ENCODE measurements around the gene ZBTB46. TPM values are rescaled to one million over a fixed set of nuclear protein-coding genes. Genes with fewer than 3 reads are reported as not detected.

ZBTB46 gene
- total and polyA plus RNA-seq, 2 donors (not counting 1 experiment from before 2014, with no cell fraction given): 0.96 to 4.5 TPM

DNA sequence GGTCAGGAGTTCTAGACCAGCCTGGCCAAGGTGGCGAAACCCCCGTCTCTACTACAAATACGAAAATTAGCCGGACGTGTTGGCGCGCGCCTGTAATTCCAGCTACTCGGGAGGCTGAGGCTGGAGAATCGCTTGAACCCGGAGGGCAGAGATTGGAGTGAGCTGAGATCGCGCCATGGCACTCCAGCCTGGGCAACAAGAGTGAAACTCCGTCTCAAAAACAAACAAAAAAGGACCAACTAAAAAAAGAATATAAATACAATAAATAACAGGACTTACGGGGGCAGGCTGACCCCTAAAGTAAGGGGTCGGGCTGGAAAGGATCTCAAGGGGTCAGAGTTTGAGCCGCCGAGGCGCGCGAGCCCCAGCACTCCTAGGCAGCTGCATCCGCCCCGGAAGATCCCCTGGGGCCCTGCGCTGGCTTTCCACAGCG is 33.5 kb upstream of the ZBTB46 start:
- Histone ChIP-seq H3K4me2 (ENCODE audit: extremely low read depth, insufficient read depth, low read length) (peak overlapping the region; percentile 90), H3K9me3 (ENCODE audit: control insufficient read depth, insufficient read depth, low read depth, low read length) (no peaks in the 10 kb centered on the region), H2AFZ (ENCODE audit: low read length) (peak overlapping the region; percentile 30), H3K27me3 (ENCODE audit: control insufficient read depth, insufficient read depth, low read length) (no peaks in the 10 kb centered on the region), H3K79me2 (ENCODE audit: control insufficient read depth, insufficient read depth, low read length) (peaks cover 50% of the 10 kb centered on the region), H3K4me3 (replicated peaks in 1 of 4; ENCODE audit: control extremely low read depth in 1 of 4, insufficient read depth in 1 of 4, low read depth in 3 of 4, low read length in 4 of 4) (peak overlapping the region; percentile 84 to 97 (median 89)), H3K9ac (ENCODE audit: insufficient read depth, low read length) (peak overlapping the region; percentile 58), H3K4me1 (ENCODE audit: control insufficient read depth, extremely low read depth, insufficient read depth, low read length) (peaks cover 8% of the 10 kb centered on the region), H3K36me3 (ENCODE audit: control insufficient read depth, insufficient read depth, low read length) (peaks cover 23% of the 10 kb centered on the region), H3K27ac (ENCODE audit: insufficient read depth, low read length) (peak overlapping the region; percentile 98), H4K20me1 (ENCODE audit: control insufficient read depth, extremely low read depth, insufficient read depth, low read length) (no peaks in the 10 kb centered on the region)
- TF ChIP-seq, protein P1, sequence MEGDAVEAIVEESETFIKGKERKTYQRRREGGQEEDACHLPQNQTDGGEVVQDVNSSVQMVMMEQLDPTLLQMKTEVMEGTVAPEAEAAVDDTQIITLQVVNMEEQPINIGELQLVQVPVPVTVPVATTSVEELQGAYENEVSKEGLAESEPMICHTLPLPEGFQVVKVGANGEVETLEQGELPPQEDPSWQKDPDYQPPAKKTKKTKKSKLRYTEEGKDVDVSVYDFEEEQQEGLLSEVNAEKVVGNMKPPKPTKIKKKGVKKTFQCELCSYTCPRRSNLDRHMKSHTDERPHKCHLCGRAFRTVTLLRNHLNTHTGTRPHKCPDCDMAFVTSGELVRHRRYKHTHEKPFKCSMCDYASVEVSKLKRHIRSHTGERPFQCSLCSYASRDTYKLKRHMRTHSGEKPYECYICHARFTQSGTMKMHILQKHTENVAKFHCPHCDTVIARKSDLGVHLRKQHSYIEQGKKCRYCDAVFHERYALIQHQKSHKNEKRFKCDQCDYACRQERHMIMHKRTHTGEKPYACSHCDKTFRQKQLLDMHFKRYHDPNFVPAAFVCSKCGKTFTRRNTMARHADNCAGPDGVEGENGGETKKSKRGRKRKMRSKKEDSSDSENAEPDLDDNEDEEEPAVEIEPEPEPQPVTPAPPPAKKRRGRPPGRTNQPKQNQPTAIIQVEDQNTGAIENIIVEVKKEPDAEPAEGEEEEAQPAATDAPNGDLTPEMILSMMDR (conservative IDR thresholded peaks at IDR 0.05 in 1 of 2, IDR thresholded peaks at IDR 0.05 in 1 of 2; ENCODE audit: low read depth in 1 of 2, low read length in 2 of 2): no peak
- TF ChIP-seq EZH2 (IDR thresholded peaks at IDR 0.05; ENCODE audit: low read length, missing control alignments): no peak
- no peak for DNase-seq (ENCODE audit: low read depth in 2 of 2)

DNA sequence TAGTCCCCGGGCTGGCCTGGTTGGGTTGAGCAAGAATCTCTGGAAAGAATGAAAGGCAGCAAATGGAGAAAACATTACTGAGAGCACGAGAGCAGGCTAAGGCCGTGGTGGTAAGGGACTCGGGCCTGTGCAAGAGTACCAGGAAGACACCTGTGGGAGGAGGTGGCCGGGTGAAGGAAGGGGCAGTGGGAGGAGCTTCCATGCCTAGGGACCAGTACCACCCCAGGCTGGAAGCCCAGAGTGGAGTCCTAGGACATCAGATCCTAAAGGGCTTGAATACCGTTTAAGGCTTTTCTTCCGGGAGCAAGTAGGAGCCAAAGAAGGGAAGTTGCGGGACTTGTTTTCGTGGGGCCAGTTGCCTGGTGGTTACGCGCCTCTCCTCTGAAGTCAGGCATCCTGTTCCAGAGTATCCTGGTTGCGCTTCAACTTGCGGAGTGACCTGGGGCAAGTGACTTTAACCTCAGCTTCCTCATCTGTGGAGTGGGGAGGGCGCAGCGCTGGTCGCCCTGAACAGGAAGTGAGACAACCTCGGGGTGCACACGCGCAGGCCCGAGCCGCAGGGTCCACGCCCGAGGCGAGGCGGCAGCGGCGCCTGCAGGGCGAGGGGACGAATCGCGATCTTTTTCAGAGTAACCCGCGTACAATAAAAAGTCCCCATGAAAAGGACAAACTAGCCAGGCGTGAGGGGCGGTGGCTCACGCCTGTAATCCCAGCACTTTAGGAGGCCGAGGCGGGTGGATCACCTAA is 32.9 kb upstream of the ZBTB46 start:
- peaks cover 18% of the 10 kb centered on the region for H3K36me3 ChIP-seq (ENCODE audit: control insufficient read depth, insufficient read depth, low read length)
- peak overlapping the region; percentile 98 for H3K27ac ChIP-seq (ENCODE audit: insufficient read depth, low read length)
- DNase-seq (ENCODE audit: low read depth in 2 of 2): peak; percentile 73 to 78
- H3K4me2 ChIP-seq (ENCODE audit: extremely low read depth, insufficient read depth, low read length): peak overlapping the region; percentile 90
- H3K4me1 ChIP-seq (ENCODE audit: control insufficient read depth, extremely low read depth, insufficient read depth, low read length): peaks cover 11% of the 10 kb centered on the region
- H3K9me3 ChIP-seq (ENCODE audit: control insufficient read depth, insufficient read depth, low read depth, low read length): no peaks in the 10 kb centered on the region
- peak overlapping the region; percentile 6 for H2AFZ ChIP-seq (ENCODE audit: low read length)
- no peak for TF ChIP-seq EZH2 (IDR thresholded peaks at IDR 0.05; ENCODE audit: low read length, missing control alignments)
- TF ChIP-seq, protein P1 (conservative IDR thresholded peaks at IDR 0.05 in 1 of 2, IDR thresholded peaks at IDR 0.05 in 1 of 2; ENCODE audit: low read depth in 1 of 2, low read length in 2 of 2): peak; percentile 57 to 67
- H3K4me3 ChIP-seq (replicated peaks in 1 of 4; ENCODE audit: control extremely low read depth in 1 of 4, insufficient read depth in 1 of 4, low read depth in 3 of 4, low read length in 4 of 4): peak overlapping the region; percentile 84 to 97 (median 89)
- peak overlapping the region; percentile 25 for H3K9ac ChIP-seq (ENCODE audit: insufficient read depth, low read length)
- H3K79me2 ChIP-seq (ENCODE audit: control insufficient read depth, insufficient read depth, low read length): peaks cover 44% of the 10 kb centered on the region
- no peaks in the 10 kb centered on the region for H3K27me3 ChIP-seq (ENCODE audit: control insufficient read depth, insufficient read depth, low read length)
- no peaks in the 10 kb centered on the region for H4K20me1 ChIP-seq (ENCODE audit: control insufficient read depth, extremely low read depth, insufficient read depth, low read length)

DNA sequence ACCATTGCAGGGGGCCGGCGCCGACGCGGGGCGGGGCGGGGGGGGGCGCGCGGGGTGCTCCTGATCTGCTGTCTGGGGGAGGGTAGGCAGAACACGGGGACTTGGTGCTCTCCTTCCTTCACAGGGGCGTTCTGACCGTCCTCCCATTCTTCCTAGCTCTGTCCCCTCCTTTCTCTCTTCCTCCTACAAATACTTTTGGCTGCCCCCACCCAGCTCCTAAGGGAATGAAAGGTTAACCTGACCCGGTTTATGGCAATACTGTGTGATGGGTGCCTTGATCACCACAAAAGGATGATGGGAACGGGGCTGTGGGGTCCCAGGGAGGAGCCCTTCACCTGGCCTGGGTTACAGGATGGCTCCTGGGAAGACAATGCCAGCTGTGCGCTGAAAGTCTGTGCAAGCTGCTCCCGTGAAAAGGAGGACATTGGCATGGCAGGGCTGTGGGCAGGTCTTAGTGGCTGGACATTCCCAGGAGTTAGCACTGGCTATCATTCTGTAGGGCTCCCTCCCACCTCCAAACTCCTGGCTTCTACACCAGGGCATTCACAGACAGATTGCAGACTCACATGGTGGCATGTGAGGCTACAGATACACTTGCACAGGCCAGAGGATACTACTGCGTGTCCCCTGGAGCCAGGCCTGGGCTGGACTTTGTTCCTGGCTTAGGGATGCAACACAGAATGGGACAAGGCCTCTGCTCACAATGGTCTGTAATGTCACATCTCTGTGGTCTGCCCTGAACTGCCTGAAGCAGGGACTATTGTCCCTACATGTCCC is 32.1 kb upstream of the ZBTB46 start:
- no peak for DNase-seq (ENCODE audit: low read depth in 2 of 2)
- H3K4me1 ChIP-seq (ENCODE audit: control insufficient read depth, extremely low read depth, insufficient read depth, low read length): peaks cover 17% of the 10 kb centered on the region
- TF ChIP-seq, protein P1 (conservative IDR thresholded peaks at IDR 0.05 in 1 of 2, IDR thresholded peaks at IDR 0.05 in 1 of 2; ENCODE audit: low read depth in 1 of 2, low read length in 2 of 2): no peak
- TF ChIP-seq EZH2 (IDR thresholded peaks at IDR 0.05; ENCODE audit: low read length, missing control alignments): no peak
- no peak overlapping the region for H2AFZ ChIP-seq (ENCODE audit: low read length)
- peaks cover 18% of the 10 kb centered on the region for H3K36me3 ChIP-seq (ENCODE audit: control insufficient read depth, insufficient read depth, low read length)
- peak overlapping the region; percentile 84 to 97 (median 89) for H3K4me3 ChIP-seq (replicated peaks in 1 of 4; ENCODE audit: control extremely low read depth in 1 of 4, insufficient read depth in 1 of 4, low read depth in 3 of 4, low read length in 4 of 4)
- H3K27me3 ChIP-seq (ENCODE audit: control insufficient read depth, insufficient read depth, low read length): no peaks in the 10 kb centered on the region
- peaks cover 37% of the 10 kb centered on the region for H3K79me2 ChIP-seq (ENCODE audit: control insufficient read depth, insufficient read depth, low read length)
- peak overlapping the region; percentile 98 for H3K27ac ChIP-seq (ENCODE audit: insufficient read depth, low read length)
- H3K4me2 ChIP-seq (ENCODE audit: extremely low read depth, insufficient read depth, low read length): peak overlapping the region; percentile 90
- H3K9ac ChIP-seq (ENCODE audit: insufficient read depth, low read length): no peak overlapping the region
- H3K9me3 ChIP-seq (ENCODE audit: control insufficient read depth, insufficient read depth, low read depth, low read length): no peaks in the 10 kb centered on the region
- H4K20me1 ChIP-seq (ENCODE audit: control insufficient read depth, extremely low read depth, insufficient read depth, low read length): no peaks in the 10 kb centered on the region
